Chondrocyte (in vitro differentiated cells): ENCODE data around the gene SNTG2. TPM values are rescaled to one million over a fixed set of nuclear protein-coding genes. Genes with fewer than 3 reads are reported as not detected.
A peak's percentile ranks its signal among the peaks of the same experiment; 100 is the strongest.

ENCODE experiments used
- DNase-seq: peaks from one replicate; pipeline ENCODE4 v3.0.0; 2021; ENCODE audit warnings: mixed read lengths, low spot score
- H3K27ac Mint-ChIP-seq: one replicate; pipeline ENCODE4 v1.8.0; 2021; ENCODE audit warnings: mild to moderate bottlenecking, moderate library complexity, mixed read lengths; ENCODE audit not compliant: unreplicated experiment
- H3K27me3 Mint-ChIP-seq: 2 replicates; pipeline ENCODE4 v1.8.0; 2021; ENCODE audit warnings: low read depth, mixed read lengths
- H3K36me3 Mint-ChIP-seq: 2 replicates; pipeline ENCODE4 v1.8.0; 2021; ENCODE audit warnings: low read depth, mixed read lengths
- H3K4me1 Mint-ChIP-seq: 2 replicates; pipeline ENCODE4 v1.8.0; 2021; ENCODE audit warnings: low read depth, mild to moderate bottlenecking, mixed read lengths
- H3K4me3 Mint-ChIP-seq: one replicate; pipeline ENCODE4 v1.8.0; 2021; ENCODE audit warnings: mild to moderate bottlenecking, moderate library complexity, mixed read lengths; ENCODE audit not compliant: unreplicated experiment
- H3K9me3 Mint-ChIP-seq: 2 replicates; pipeline ENCODE4 v1.8.0; 2021; ENCODE audit warnings: low read depth, mixed read lengths
- CTCF ChIP-seq: fragments of 200-600 bp; sonication (generic); IDR thresholded peaks from 2 replicates; pipeline ENCODE4 v1.5.0; 2021; ENCODE audit warnings: antibody characterized with exemption, mild to moderate bottlenecking, moderate library complexity
- total RNA-seq: library from RNA; stranded (reverse); gene quantifications from 3 replicates; pipeline ENCODE4 v1.2.1, GENCODE V29; 2021

SNTG2 gene
- total RNA-seq, 1 donor from 2014 or later, result not detected

- peak; percentile 66 for DNase-seq
- H3K4me3 Mint-ChIP-seq, result no peak overlapping the region
- TF ChIP-seq CTCF, result no peak
- no peaks in the 10 kb centered on the region for H3K4me1 Mint-ChIP-seq
- H3K27me3 Mint-ChIP-seq, result peaks cover 16% of the 10 kb centered on the region
- H3K9me3 Mint-ChIP-seq, result no peaks in the 10 kb centered on the region
- H3K36me3 Mint-ChIP-seq, result no peaks in the 10 kb centered on the region
- H3K27ac Mint-ChIP-seq, result no peak overlapping the region
These were observed 257.4 kb downstream of the SNTG2 start for GRCh38 chr2:1207962-1208510.

GRCh38 chr2:1208522-1208921, 257.9 kb downstream of the SNTG2 start:
- Mint-ChIP-seq H3K27me3 (peaks cover 16% of the 10 kb centered on the region), H3K4me1 (no peaks in the 10 kb centered on the region), H3K36me3 (no peaks in the 10 kb centered on the region), H3K4me3 (no peak overlapping the region), H3K27ac (no peak overlapping the region), H3K9me3 (peaks cover 2% of the 10 kb centered on the region)
- DNase-seq, result peak; percentile 80
- TF ChIP-seq CTCF, result no peak

GRCh38 chr2:1209246-1209645, 258.6 kb downstream of the SNTG2 start:
- H3K36me3 Mint-ChIP-seq, result no peaks in the 10 kb centered on the region

GRCh38 chr2:1209761-1210160, 259.1 kb downstream of the SNTG2 start:
- Mint-ChIP-seq H3K9me3 (peaks cover 15% of the 10 kb centered on the region), H3K4me1 (no peaks in the 10 kb centered on the region), H3K27ac (no peak overlapping the region), H3K4me3 (no peak overlapping the region), H3K36me3 (peaks cover 2% of the 10 kb centered on the region), H3K27me3 (peaks cover 16% of the 10 kb centered on the region)
- no peak for DNase-seq
- no peak for TF ChIP-seq CTCF

More at GRCh38 chr2:1209246-1209645, 258.6 kb downstream of the SNTG2 start:
- DNase-seq, result no peak
- H3K27me3 Mint-ChIP-seq, result peaks cover 14% of the 10 kb centered on the region
- H3K9me3 Mint-ChIP-seq, result peaks cover 10% of the 10 kb centered on the region
- no peak overlapping the region for H3K4me3 Mint-ChIP-seq
- no peak for TF ChIP-seq CTCF
- no peaks in the 10 kb centered on the region for H3K4me1 Mint-ChIP-seq
- no peak overlapping the region for H3K27ac Mint-ChIP-seq

GRCh38 chr2:1210352-1210751, 259.7 kb downstream of the SNTG2 start:
- DNase-seq, result no peak
- Mint-ChIP-seq H3K4me3 (no peak overlapping the region), H3K9me3 (peaks cover 18% of the 10 kb centered on the region), H3K27me3 (peaks cover 20% of the 10 kb centered on the region), H3K4me1 (no peaks in the 10 kb centered on the region), H3K27ac (no peak overlapping the region), H3K36me3 (peaks cover 2% of the 10 kb centered on the region)
- TF ChIP-seq CTCF, result no peak
